Smooth muscle cell (in vitro differentiated cells): ENCODE measurements around the gene TTLL11. TPM values are rescaled to one million over a fixed set of nuclear protein-coding genes. Genes with fewer than 3 reads are reported as not detected.

Source experiments
- DNase-seq: peaks from one replicate; lab custom pipeline; 2025; ENCODE audit not compliant: unreplicated experiment; lab: John Stamatoyannopoulos, UW
- H2AFZ ChIP-seq: fragments of 200-600 bp; sonication (generic); 2 replicates; pipeline ENCODE4 v1.6.0; 2016; ENCODE audit warnings: antibody characterized with exemption, low read depth, mild to moderate bottlenecking
- H3F3A ChIP-seq: fragments of 200-600 bp; sonication (generic); 2 replicates; pipeline ENCODE4 v1.6.0; 2017; ENCODE audit warnings: antibody characterized with exemption, low read depth
- H3K27ac ChIP-seq: fragments of 200-600 bp; sonication (generic); 2 replicates; pipeline ENCODE4 v1.5.1; 2016; ENCODE audit warnings: low read depth, mild to moderate bottlenecking
- H3K27me3 ChIP-seq: fragments of 200-600 bp; sonication (generic); 2 replicates; pipeline ENCODE4 v1.6.1; 2016; ENCODE audit warnings: low read depth, mild to moderate bottlenecking
- H3K36me3 ChIP-seq: fragments of 200-600 bp; sonication (generic); 2 replicates; pipeline ENCODE4 v1.5.1; 2016; ENCODE audit warnings: low read depth
- H3K4me1 ChIP-seq: fragments of 200-600 bp; sonication (generic); 2 replicates; pipeline ENCODE4 v1.5.1; 2016; ENCODE audit warnings: low read depth
- H3K4me2 ChIP-seq: fragments of 200-600 bp; sonication (generic); 2 replicates; pipeline ENCODE4 v1.6.0; 2016; ENCODE audit warnings: mild to moderate bottlenecking
- H3K4me3 ChIP-seq: fragments of 200-600 bp; sonication (generic); 2 replicates; pipeline ENCODE4 v1.5.1; 2016; ENCODE audit warnings: mild to moderate bottlenecking
- H3K79me2 ChIP-seq: fragments of 200-600 bp; sonication (generic); 2 replicates; pipeline ENCODE4 v1.6.0; 2016; ENCODE audit warnings: low read depth, mild to moderate bottlenecking
- H3K9ac ChIP-seq: fragments of 200-600 bp; sonication (generic); 2 replicates; pipeline ENCODE4 v1.6.0; 2016; ENCODE audit warnings: low read depth
- H3K9me3 ChIP-seq: fragments of 200-600 bp; sonication (generic); replicated peaks from 2 replicates; pipeline ENCODE4 v1.5.1; 2016; ENCODE audit warnings: low read depth
- H4K20me1 ChIP-seq: fragments of 200-600 bp; sonication (generic); 2 replicates; pipeline ENCODE4 v1.6.0; 2016; ENCODE audit warnings: low read depth
- CTCF ChIP-seq: fragments of 200-600 bp; sonication (generic); IDR thresholded peaks from 2 replicates; pipeline ENCODE4 v1.5.1; 2017; ENCODE audit warnings: borderline replicate concordance, mild to moderate bottlenecking, antibody characterized with exemption; ENCODE audit not compliant: insufficient read depth, poor library complexity, severe bottlenecking
- WGBS: methylation state at CpG from one replicate; pipeline ENCODE4 v1.1.7; 2016; ENCODE audit warnings: low lambda C conversion rate; 5-methylcytosine and 5-hydroxymethylcytosine counted together
- polyA plus RNA-seq: library from polyadenylated mRNA; unstranded; fragments of >200 nt; fragmentation: Nextera tagmentation; extraction: Ambion mirVana; gene quantifications from 2 replicates; pipeline ENCODE4 v1.2.1, GENCODE V29; 2016
- total RNA-seq: library from RNA; depleted of rRNA; stranded (reverse); fragments of >200 nt; gene quantifications from 2 replicates; pipeline ENCODE4 v1.2.3, GENCODE V29; 2014

The TTLL11 gene
- total and polyA plus RNA-seq, 2 experiments from 2014 or later, result 2.6 to 3.7 TPM

GRCh38 chr9:122111413-122112085, 18.4 kb upstream of the TTLL11 start:
- Histone ChIP-seq H3K9me3 (no peaks in the 10 kb centered on the region), H3K36me3 (no peaks in the 10 kb centered on the region), H3K4me1 (no peaks in the 10 kb centered on the region), H2AFZ (no peak overlapping the region), H3K79me2 (no peaks in the 10 kb centered on the region), H4K20me1 (no peaks in the 10 kb centered on the region), H3K27me3 (peaks cover 8% of the 10 kb centered on the region), H3K9ac (no peak overlapping the region), H3K4me2 (no peak overlapping the region), H3K4me3 (no peak overlapping the region), H3K27ac (no peak overlapping the region), H3F3A (no peaks in the 10 kb centered on the region)
- no peak for TF ChIP-seq CTCF
- no peak for DNase-seq
- WGBS, result 91% methylated on average over 9 of the region's 9 CpGs

- Histone ChIP-seq H3K79me2 (no peaks in the 10 kb centered on the region), H3K4me1 (no peaks in the 10 kb centered on the region), H3K9me3 (no peaks in the 10 kb centered on the region), H3F3A (no peaks in the 10 kb centered on the region), H3K9ac (no peak overlapping the region), H3K4me3 (no peak overlapping the region), H3K4me2 (no peak overlapping the region), H2AFZ (no peak overlapping the region), H4K20me1 (no peaks in the 10 kb centered on the region), H3K27ac (no peak overlapping the region), H3K36me3 (no peaks in the 10 kb centered on the region), H3K27me3 (peaks cover 3% of the 10 kb centered on the region)
- no peak for TF ChIP-seq CTCF
- no peak for DNase-seq
- WGBS, result 84% methylated on average over 3 of the region's 7 CpGs
Observed at GRCh38 chr9:122110100-122110833, 17.2 kb upstream of the TTLL11 start.

GRCh38 chr9:122109035-122109813, 16.1 kb upstream of the TTLL11 start:
- WGBS, result 68% methylated on average over 3 of the region's 3 CpGs
- no peak overlapping the region for H3K4me3 ChIP-seq
- H3K27ac ChIP-seq, result no peak overlapping the region
- no peak for DNase-seq
- no peak overlapping the region for H3K9ac ChIP-seq
- no peaks in the 10 kb centered on the region for H3K79me2 ChIP-seq
- no peak overlapping the region for H3K4me2 ChIP-seq
- no peak overlapping the region for H2AFZ ChIP-seq
- no peak for TF ChIP-seq CTCF
- no peaks in the 10 kb centered on the region for H3F3A ChIP-seq
- H4K20me1 ChIP-seq, result no peaks in the 10 kb centered on the region
- no peaks in the 10 kb centered on the region for H3K9me3 ChIP-seq
- H3K27me3 ChIP-seq, result peaks cover 3% of the 10 kb centered on the region
- no peaks in the 10 kb centered on the region for H3K4me1 ChIP-seq
- no peaks in the 10 kb centered on the region for H3K36me3 ChIP-seq
